Measurements from ENCODE around the gene ABL1.

ABL1 gene

GRCh38 chr9:130835441-130836298, 616 bp downstream of the ABL1 start:
- no peak for DNase-seq (ENCODE audit: low spot score in 2 of 2)
- H3K4me3 ChIP-seq: no peak overlapping the region

GRCh38 chr9:130837002-130837511, 2.0 kb downstream of the ABL1 start:
- no peaks in the 10 kb centered on the region for H3K36me3 ChIP-seq (replicated peaks)
- H3K4me1 ChIP-seq: no peaks in the 10 kb centered on the region
- H3K27me3 ChIP-seq (ENCODE audit: low read depth): no peaks in the 10 kb centered on the region
- H3K4me3 ChIP-seq: no peak overlapping the region
- no peak for DNase-seq (ENCODE audit: low spot score in 2 of 2)
- in situ Hi-C loops (cut with MboI; ENCODE audit: low sequenced_read_pairs): no loop called here
- H3K9me3 ChIP-seq: no peaks in the 10 kb centered on the region

More at GRCh38 chr9:130835441-130836298, 616 bp downstream of the ABL1 start:
- H3K9me3 ChIP-seq: no peaks in the 10 kb centered on the region
- in situ Hi-C loops (cut with MboI; ENCODE audit: low sequenced_read_pairs): no loop called here
- no peaks in the 10 kb centered on the region for H3K27me3 ChIP-seq (ENCODE audit: low read depth)
- H3K36me3 ChIP-seq (replicated peaks): no peaks in the 10 kb centered on the region
- no peaks in the 10 kb centered on the region for H3K4me1 ChIP-seq

- Histone ChIP-seq H3K4me1 (no peaks in the 10 kb centered on the region), H3K9me3 (no peaks in the 10 kb centered on the region), H3K36me3 (replicated peaks) (no peaks in the 10 kb centered on the region), H3K4me3 (no peak overlapping the region), H3K27me3 (ENCODE audit: low read depth) (no peaks in the 10 kb centered on the region)
- in situ Hi-C loops (cut with MboI; ENCODE audit: low sequenced_read_pairs): no loop called here
- no peak for DNase-seq (ENCODE audit: low spot score in 2 of 2)
These were observed 2.6 kb downstream of the ABL1 start for GRCh38 chr9:130837643-130838042.

GRCh38 chr9:130839132-130840111, 4.4 kb downstream of the ABL1 start:
- Histone ChIP-seq H3K4me1 (no peaks in the 10 kb centered on the region), H3K36me3 (replicated peaks) (no peaks in the 10 kb centered on the region), H3K9me3 (no peaks in the 10 kb centered on the region), H3K27me3 (ENCODE audit: low read depth) (no peaks in the 10 kb centered on the region), H3K4me3 (no peak overlapping the region)
- in situ Hi-C loops (cut with MboI; ENCODE audit: low sequenced_read_pairs): no loop called here
- no peak for DNase-seq (ENCODE audit: low spot score in 2 of 2)

GRCh38 chr9:130842545-130842944, 7.5 kb downstream of the ABL1 start:
- Histone ChIP-seq H3K36me3 (replicated peaks) (no peaks in the 10 kb centered on the region), H3K27me3 (ENCODE audit: low read depth) (no peaks in the 10 kb centered on the region), H3K4me3 (no peak overlapping the region), H3K9me3 (no peaks in the 10 kb centered on the region), H3K4me1 (no peaks in the 10 kb centered on the region)
- in situ Hi-C loops (cut with MboI; ENCODE audit: low sequenced_read_pairs): no loop called here
- no peak for DNase-seq (ENCODE audit: low spot score in 2 of 2)

- Histone ChIP-seq H3K27me3 (ENCODE audit: low read depth) (no peaks in the 10 kb centered on the region), H3K36me3 (replicated peaks) (no peaks in the 10 kb centered on the region), H3K4me3 (no peak overlapping the region), H3K9me3 (no peaks in the 10 kb centered on the region), H3K4me1 (no peaks in the 10 kb centered on the region)
- in situ Hi-C loops (cut with MboI; ENCODE audit: low sequenced_read_pairs): no loop called here
- no peak for DNase-seq (ENCODE audit: low spot score in 2 of 2)
These were observed 8.2 kb downstream of the ABL1 start for GRCh38 chr9:130843049-130843908.

GRCh38 chr9:130844044-130844451, 9.0 kb downstream of the ABL1 start:
- DNase-seq (ENCODE audit: low spot score in 2 of 2): no peak
- H3K4me3 ChIP-seq: no peak overlapping the region
- in situ Hi-C loops (cut with MboI; ENCODE audit: low sequenced_read_pairs): no loop called here
- no peaks in the 10 kb centered on the region for H3K9me3 ChIP-seq
- H3K36me3 ChIP-seq (replicated peaks): no peaks in the 10 kb centered on the region
- no peaks in the 10 kb centered on the region for H3K4me1 ChIP-seq
- H3K27me3 ChIP-seq (ENCODE audit: low read depth): no peaks in the 10 kb centered on the region

- Histone ChIP-seq H3K36me3 (replicated peaks) (no peaks in the 10 kb centered on the region), H3K9me3 (no peaks in the 10 kb centered on the region), H3K4me1 (no peaks in the 10 kb centered on the region), H3K4me3 (no peak overlapping the region), H3K27me3 (ENCODE audit: low read depth) (no peaks in the 10 kb centered on the region)
- in situ Hi-C loops (cut with MboI; ENCODE audit: low sequenced_read_pairs): no loop called here
- DNase-seq (ENCODE audit: low spot score in 2 of 2): no peak
These were observed 10.2 kb downstream of the ABL1 start for GRCh38 chr9:130845254-130845653.

GRCh38 chr9:130845901-130846481, 10.9 kb downstream of the ABL1 start:
- H3K27me3 ChIP-seq (ENCODE audit: low read depth): no peaks in the 10 kb centered on the region
- DNase-seq (ENCODE audit: low spot score in 2 of 2): no peak
- H3K4me1 ChIP-seq: no peaks in the 10 kb centered on the region
- in situ Hi-C loops (cut with MboI; ENCODE audit: low sequenced_read_pairs): no loop called here
- no peaks in the 10 kb centered on the region for H3K9me3 ChIP-seq
- no peaks in the 10 kb centered on the region for H3K36me3 ChIP-seq (replicated peaks)
- H3K4me3 ChIP-seq: no peak overlapping the region

GRCh38 chr9:130846487-130847305, 11.6 kb downstream of the ABL1 start:
- Histone ChIP-seq H3K4me1 (no peaks in the 10 kb centered on the region), H3K27me3 (ENCODE audit: low read depth) (no peaks in the 10 kb centered on the region), H3K4me3 (no peak overlapping the region), H3K36me3 (replicated peaks) (no peaks in the 10 kb centered on the region), H3K9me3 (no peaks in the 10 kb centered on the region)
- DNase-seq (ENCODE audit: low spot score in 2 of 2): no peak
- in situ Hi-C loops (cut with MboI; ENCODE audit: low sequenced_read_pairs): no loop called here

- Histone ChIP-seq H3K9me3 (no peaks in the 10 kb centered on the region), H3K4me1 (no peaks in the 10 kb centered on the region), H3K4me3 (no peak overlapping the region), H3K36me3 (replicated peaks) (no peaks in the 10 kb centered on the region), H3K27me3 (ENCODE audit: low read depth) (no peaks in the 10 kb centered on the region)
- no peak for DNase-seq (ENCODE audit: low spot score in 2 of 2)
- in situ Hi-C loops (cut with MboI; ENCODE audit: low sequenced_read_pairs): no loop called here
These were observed 12.5 kb downstream of the ABL1 start for GRCh38 chr9:130847306-130848217.

Data from HAP-1 (cell line).